ENCODE data around the gene SLC24A3. TPM values are rescaled to one million over a fixed set of nuclear protein-coding genes. Genes with fewer than 3 reads are reported as not detected.

SLC24A3 gene
- total and polyA plus RNA-seq, 12 donors = 0.21 to 2.6 (median 0.84) TPM

GRCh38 chr20:19438488-19438887, 226.0 kb downstream of the SLC24A3 start:
- intact Hi-C loops (cut with DNase I) = no loop called here
- Histone ChIP-seq H3K4me3 (no peak overlapping the region), H3K27ac (no peak overlapping the region), H3K36me3 (no peaks in the 10 kb centered on the region), H3K9me3 (peaks cover 0 to 19% (median 9%) of the 10 kb centered on the region in 11 donors), H3K4me1 (no peaks in the 10 kb centered on the region), H3K27me3 (peaks cover 0 to 8% (median 0%) of the 10 kb centered on the region in 7 donors)
- peak in 2 of 8 donors; percentile 22 to 41 for ATAC-seq
- no peak for DNase-seq
- WGBS, 2 donors = 77 to 79% methylated on average over 2 of the region's 2 CpGs
- TF ChIP-seq CTCF (IDR thresholded peaks at IDR 0.05) = no peak

- ATAC-seq (no peak), DNase-seq (no peak)
- Histone ChIP-seq H3K9me3 (peaks cover 0 to 29% (median 13%) of the 10 kb centered on the region in 11 donors), H3K4me3 (no peak overlapping the region), H3K27me3 (no peaks in the 10 kb centered on the region), H3K36me3 (no peaks in the 10 kb centered on the region), H3K4me1 (no peaks in the 10 kb centered on the region), H3K27ac (no peak overlapping the region)
- intact Hi-C loops (cut with DNase I) = loop anchor here in 1 of 10 donors (10.0 kb wide), 1 partner anchor 56 kb away; no protein-coding TSS in a partner anchor
- WGBS, 2 donors = 75% methylated on average over 14 of the region's 14 CpGs
- TF ChIP-seq CTCF (IDR thresholded peaks at IDR 0.05) = no peak
These were observed 228.5 kb downstream of the SLC24A3 start for GRCh38 chr20:19440660-19441527.

- DNase-seq (no peak), ATAC-seq (no peak)
- intact Hi-C loops (cut with DNase I) = loop anchor here in 1 of 10 donors (10.0 kb wide), 1 partner anchor 61 kb away; no protein-coding TSS in a partner anchor
- H3K27ac ChIP-seq = no peak overlapping the region
- H3K9me3 ChIP-seq = peaks cover 0 to 29% (median 13%) of the 10 kb centered on the region in 11 donors
- whole genome bisulfite sequencing, 2 donors = 89 to 91% methylated on average over 4 of the region's 4 CpGs
- H3K4me1 ChIP-seq = peaks cover 0 to 1% (median 0%) of the 10 kb centered on the region in 9 donors
- H3K36me3 ChIP-seq = no peaks in the 10 kb centered on the region
- no peak overlapping the region for H3K4me3 ChIP-seq
- TF ChIP-seq CTCF (IDR thresholded peaks at IDR 0.05) = no peak
- H3K27me3 ChIP-seq = no peaks in the 10 kb centered on the region
These were observed 233.8 kb downstream of the SLC24A3 start for GRCh38 chr20:19446246-19446645.

GRCh38 chr20:19448632-19449031, 236.2 kb downstream of the SLC24A3 start:
- no peak overlapping the region for H3K27ac ChIP-seq
- intact Hi-C loops (cut with DNase I) = loop anchor here in 1 of 10 donors (10.0 kb wide), 1 partner anchor 64 kb away; no protein-coding TSS in a partner anchor
- TF ChIP-seq CTCF (IDR thresholded peaks at IDR 0.05) = no peak

More at GRCh38 chr20:19448632-19449031, 236.2 kb downstream of the SLC24A3 start:
- Histone ChIP-seq H3K36me3 (no peaks in the 10 kb centered on the region), H3K4me1 (peaks cover 0 to 10% (median 0%) of the 10 kb centered on the region in 9 donors), H3K9me3 (peaks cover 0 to 10% (median 2%) of the 10 kb centered on the region in 11 donors), H3K4me3 (no peak overlapping the region), H3K27me3 (peaks cover 0 to 1% (median 0%) of the 10 kb centered on the region in 7 donors)
- ATAC-seq = no peak
- DNase-seq = no peak
- WGBS, 2 donors = 93 to 94% methylated on average over 1 of the region's 1 CpG
